ENCODE results near the gene WDR70.
"Not testable (repeated sequence)": the region's sequence is repeated elsewhere in the genome, so short reads cannot be mapped to it uniquely, and the experiment has no call there.

DNA sequence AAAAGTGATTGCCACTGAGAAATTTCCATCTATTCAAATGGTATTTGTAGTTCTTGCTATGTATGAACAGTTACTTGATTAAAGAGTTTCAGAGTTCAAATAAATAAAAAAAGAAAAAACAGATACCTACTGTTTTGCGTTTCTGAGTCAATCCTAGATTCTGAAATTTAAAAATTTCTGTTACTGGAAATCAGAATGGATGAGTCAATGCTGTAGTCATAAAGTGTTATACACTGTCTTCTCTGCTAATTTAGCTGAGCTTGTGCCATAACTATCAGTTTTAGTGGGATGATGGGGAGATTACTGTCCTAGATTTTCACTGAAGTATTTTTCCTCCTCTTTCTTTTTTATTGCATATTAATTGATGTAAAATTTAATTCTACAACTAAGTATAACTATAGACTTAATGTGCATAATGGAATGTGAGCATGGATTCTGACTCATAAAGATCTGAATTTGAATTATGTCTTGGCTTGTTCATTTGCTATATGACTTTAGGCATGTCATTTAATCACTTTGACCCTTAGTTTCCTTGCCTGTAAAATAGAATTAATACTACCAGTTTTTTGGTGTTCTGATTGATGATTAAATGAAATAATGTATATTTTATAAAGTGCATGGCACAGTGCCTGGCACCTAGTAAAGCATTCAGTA lies 75.4 kb downstream of the WDR70 start:
- TF ChIP-seq, protein P1, sequence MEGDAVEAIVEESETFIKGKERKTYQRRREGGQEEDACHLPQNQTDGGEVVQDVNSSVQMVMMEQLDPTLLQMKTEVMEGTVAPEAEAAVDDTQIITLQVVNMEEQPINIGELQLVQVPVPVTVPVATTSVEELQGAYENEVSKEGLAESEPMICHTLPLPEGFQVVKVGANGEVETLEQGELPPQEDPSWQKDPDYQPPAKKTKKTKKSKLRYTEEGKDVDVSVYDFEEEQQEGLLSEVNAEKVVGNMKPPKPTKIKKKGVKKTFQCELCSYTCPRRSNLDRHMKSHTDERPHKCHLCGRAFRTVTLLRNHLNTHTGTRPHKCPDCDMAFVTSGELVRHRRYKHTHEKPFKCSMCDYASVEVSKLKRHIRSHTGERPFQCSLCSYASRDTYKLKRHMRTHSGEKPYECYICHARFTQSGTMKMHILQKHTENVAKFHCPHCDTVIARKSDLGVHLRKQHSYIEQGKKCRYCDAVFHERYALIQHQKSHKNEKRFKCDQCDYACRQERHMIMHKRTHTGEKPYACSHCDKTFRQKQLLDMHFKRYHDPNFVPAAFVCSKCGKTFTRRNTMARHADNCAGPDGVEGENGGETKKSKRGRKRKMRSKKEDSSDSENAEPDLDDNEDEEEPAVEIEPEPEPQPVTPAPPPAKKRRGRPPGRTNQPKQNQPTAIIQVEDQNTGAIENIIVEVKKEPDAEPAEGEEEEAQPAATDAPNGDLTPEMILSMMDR (IDR thresholded peaks at IDR 0.05), result not testable (repeated sequence)
- not testable (repeated sequence) for TF ChIP-seq POLR2A (IDR thresholded peaks at IDR 0.05)

Measured in prostate gland (tissue), 2 donors.